HG02970 (cell line): ENCODE data around the gene ADAM11.

ENCODE experiments used
- ATAC-seq: cut with Tn5 transposase; IDR thresholded peaks from one replicate; pipeline ENCODE4 v1.9.1; 2021; ENCODE audit warnings: mild to moderate bottlenecking, moderate library complexity, moderate number of reproducible peaks; ENCODE audit not compliant: unreplicated experiment, low FRiP score

ADAM11 gene

GRCh38 chr17:44757045-44757917, 1.5 kb upstream of the ADAM11 start:
- ATAC-seq = no peak

DNA sequence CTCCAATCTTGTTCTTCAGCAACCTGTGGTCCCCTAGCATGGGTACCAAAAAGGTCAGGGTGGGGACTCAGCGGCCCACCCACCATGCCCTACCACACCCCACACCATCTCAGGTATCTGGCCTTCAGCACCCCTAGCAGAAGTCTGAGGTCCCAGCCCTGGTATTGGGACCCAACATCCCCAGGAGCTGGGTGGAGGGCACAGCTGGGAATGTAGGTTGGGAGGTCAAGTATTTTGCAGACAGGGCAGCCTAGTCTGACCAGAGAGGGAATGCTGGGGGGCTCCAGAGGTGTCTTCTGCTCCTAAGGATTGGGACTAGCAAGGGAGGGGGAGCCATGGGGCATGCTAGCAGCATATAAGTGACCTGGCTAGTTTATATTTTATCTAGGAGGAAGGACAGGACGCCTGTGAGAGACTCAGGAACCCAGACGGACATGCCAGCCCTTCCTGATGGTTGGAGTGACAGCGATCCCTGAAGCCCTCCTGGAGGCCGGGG, 822 bp upstream of the ADAM11 start:
- no peak for ATAC-seq

DNA sequence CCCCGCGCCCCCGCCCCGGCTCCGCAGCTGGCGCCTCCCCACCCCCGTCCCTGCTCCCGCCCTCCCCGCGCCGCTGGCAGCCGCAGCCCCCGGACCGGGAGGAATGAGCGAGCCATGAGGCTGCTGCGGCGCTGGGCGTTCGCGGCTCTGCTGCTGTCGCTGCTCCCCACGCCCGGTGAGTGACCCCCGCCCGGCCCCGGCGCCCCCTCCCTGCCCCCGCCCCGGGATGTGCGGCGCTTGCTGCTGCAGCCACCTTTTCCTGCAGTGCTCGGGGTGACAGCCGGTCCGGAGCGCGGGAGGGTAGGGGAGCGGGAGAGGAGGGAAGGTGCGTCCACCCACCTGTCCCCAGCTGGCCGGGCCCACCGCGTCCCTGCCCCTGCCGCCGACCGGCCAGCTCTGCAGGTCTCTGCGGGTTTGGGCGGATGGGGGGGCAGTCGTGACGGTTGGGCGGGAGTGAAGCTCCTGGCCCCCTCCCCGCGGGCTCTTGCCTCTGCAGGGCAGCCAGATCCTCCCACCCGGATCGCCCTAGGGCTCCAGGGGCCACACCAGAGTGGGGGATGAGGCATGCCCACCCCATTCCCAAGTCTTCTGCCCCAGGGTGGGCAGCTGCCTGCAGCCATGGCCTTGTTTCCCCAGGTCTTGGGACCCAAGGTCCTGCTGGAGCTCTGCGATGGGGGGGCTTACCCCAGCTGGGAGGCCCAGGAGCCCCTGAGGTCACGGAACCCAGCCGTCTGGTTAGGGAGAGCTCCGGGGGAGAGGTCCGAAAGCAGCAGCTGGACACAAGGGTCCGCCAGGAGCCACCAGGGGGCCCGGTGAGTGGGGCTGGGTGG, 513 bp downstream of the ADAM11 start:
- ATAC-seq = no peak

DNA sequence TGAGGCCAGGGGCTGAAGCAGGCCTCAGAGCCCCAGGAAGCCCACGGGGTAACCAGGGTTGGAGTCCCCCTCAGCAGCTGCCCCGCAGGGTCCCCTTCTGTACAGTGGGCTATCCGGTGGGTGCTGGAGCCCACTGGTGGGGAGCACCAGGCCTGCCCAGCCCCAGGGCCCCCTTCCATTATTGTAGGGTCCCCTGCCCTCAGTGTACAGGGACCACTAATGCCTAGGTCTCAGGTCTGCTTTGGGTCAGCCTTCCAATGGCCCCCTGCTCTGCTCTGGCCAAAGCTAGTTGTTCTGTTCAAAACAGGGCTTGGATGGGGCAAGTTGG, 1.1 kb downstream of the ADAM11 start:
- ATAC-seq = no peak

- no peak for ATAC-seq
These were observed 1.9 kb downstream of the ADAM11 start for GRCh38 chr17:44760474-44761308.

DNA sequence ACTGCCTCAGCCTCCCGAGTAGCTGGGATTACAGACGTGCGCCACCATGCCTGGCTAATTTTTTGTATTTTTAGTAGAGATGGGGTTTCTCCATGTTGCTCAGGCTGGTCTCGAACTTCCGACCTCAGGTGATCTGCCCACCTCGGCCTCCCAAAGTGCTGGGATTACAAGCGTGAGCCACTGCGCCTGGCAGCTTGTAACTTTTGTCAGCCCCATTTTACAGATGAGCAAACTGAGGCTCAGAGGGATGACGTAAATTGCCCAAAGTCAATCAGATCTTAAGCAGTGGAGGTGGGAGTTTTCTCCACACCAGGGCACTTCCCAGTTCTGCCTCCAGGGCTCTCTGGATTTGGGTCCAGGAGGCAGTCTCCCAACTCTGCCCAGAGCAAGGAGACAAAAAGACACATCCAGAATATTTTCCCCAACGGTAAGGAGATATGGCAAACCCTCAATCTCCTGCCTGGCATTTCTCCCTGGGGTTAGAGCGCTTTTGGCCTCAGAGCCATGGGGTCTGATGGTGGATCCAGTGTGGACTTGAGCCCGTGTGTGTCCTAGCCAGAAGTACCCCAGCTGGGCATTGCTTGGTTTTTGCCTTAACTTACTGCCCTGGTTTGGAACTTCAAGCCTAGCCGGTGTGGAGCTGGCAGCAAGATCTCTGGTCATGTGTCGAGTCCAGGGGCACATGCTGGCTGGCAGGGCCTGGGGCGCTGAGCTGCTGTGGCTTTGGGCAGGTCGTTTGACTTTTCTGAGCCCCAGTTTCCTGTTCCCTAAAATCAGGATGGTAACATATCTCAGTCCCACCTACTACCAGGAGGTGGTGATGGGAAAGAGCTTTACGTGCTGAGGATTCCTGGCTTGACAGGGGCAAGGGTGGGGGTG, 3.4 kb downstream of the ADAM11 start:
- no peak for ATAC-seq

DNA sequence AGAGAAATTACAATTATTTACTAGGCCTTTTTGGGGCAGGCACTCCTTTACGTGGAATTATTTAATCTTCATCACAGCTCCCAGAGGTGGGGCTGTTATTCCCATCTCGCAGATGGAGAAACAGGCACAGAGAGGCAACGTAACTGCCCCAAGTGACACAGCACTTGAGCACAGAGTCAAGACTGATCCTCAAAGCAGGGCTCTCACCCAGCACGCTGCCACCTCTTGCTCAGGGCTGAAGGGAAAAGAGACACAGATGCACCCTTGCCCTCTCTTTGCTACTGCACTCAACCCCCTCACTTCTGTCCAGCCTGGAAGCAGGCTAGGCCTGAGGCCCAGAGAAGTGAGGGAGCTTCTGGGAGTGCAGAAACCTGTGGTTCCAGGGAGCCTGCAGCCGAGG, 4.4 kb downstream of the ADAM11 start:
- no peak for ATAC-seq

- ATAC-seq = no peak
These were observed 7.2 kb downstream of the ADAM11 start for GRCh38 chr17:44765965-44766364.

DNA sequence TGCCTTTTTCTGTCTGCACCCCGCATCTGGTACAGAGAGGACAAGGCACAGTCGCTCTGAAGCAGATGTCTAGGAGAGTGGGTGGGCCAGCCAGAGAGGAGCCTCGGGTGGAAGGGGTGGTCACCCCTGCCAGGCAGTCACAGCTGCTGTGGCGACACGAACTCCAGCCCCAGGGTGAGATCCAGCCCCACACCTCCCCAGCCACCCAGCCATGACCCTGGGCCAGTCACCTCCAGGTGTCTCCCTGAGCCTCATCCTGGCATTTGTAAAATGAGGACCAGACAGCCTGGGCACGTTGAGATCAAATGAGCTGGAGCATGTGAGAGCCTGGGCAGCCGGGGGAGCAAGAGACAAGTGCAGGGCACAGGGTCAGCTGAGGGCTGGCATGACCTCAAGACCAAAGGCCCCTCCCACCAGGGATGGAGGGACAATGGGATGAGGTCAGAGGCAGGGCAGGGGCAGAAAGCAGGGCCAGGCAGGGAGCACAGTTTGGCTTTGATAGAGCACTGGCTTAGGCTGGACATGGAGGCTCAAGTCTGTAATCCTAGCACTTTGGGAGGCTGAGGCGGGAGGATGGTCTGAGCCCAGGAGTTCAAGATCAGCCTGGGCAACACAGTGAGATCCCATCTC, 7.7 kb downstream of the ADAM11 start:
- no peak for ATAC-seq

DNA sequence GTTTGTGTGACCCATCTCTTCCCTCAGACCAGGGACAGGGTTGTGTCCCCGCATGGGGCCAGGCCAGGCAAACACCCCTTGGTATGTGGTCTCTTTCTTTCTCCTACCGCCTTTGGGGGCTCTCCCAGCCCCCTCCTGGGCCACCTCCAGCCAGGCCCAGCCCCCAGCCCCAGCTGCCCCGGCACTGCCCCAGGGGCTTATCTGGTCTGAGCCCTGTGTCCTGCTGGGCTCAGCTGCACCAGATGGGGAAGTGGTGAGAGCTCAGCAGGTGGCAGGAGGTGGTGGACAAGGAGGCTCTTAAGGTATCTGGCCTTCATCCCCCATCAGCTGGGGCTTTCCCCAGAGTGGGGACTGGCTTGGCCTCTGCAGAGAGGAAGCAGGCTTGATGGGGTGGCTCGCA, 8.7 kb downstream of the ADAM11 start:
- ATAC-seq = no peak

DNA sequence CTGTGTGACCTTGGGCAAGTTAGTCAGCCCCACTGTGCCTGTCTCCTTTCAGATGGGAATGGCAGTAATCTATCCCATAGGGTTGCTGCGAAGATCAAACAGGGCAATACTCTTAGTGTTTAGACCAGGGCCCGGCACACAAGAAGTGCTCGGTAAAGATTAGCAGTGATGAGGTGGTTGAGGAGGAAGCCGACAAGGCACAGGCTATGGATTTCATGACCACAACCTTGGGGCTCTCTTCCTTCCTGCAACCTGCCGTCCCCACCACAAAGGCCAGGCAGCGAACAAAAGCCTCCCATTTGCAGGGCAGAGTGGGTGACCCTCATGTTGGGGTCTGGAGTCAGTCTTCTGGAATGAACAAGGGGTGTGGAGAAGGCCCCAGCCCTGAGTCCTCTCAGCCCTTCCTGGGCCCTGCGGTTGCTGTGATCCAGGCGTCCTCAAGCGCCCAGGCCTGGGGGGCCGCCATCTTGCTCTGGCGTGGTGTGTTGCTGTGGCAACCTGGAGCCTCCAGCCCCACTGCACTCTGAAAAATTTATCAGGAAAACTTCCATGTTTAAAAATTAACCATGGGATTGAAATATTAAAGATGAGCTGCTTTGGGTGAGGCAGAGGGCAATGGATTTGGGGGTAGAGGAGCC, 9.8 kb downstream of the ADAM11 start:
- ATAC-seq = no peak

GRCh38 chr17:44769230-44769629, 10.4 kb downstream of the ADAM11 start:
- ATAC-seq = no peak

DNA sequence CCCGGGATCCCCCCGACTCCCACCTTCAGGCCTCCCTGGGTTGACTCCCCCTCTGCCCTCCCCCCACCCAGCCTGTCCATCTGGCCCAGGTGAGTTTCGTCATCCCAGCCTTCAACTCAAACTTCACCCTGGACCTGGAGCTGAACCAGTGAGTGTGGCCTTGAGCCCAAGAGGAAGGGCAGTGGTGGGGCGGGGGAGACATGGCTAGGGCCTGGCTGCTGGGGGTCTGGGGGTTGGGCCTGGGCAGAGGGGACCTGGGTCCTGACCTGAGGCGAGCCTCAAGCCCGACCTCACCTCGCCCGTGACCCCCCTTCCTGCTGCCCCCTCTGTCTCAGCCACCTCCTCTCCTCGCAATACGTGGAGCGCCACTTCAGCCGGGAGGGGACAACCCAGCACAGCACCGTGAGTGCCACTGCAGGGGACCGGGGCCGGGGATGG, 10.9 kb downstream of the ADAM11 start:
- ATAC-seq = no peak

DNA sequence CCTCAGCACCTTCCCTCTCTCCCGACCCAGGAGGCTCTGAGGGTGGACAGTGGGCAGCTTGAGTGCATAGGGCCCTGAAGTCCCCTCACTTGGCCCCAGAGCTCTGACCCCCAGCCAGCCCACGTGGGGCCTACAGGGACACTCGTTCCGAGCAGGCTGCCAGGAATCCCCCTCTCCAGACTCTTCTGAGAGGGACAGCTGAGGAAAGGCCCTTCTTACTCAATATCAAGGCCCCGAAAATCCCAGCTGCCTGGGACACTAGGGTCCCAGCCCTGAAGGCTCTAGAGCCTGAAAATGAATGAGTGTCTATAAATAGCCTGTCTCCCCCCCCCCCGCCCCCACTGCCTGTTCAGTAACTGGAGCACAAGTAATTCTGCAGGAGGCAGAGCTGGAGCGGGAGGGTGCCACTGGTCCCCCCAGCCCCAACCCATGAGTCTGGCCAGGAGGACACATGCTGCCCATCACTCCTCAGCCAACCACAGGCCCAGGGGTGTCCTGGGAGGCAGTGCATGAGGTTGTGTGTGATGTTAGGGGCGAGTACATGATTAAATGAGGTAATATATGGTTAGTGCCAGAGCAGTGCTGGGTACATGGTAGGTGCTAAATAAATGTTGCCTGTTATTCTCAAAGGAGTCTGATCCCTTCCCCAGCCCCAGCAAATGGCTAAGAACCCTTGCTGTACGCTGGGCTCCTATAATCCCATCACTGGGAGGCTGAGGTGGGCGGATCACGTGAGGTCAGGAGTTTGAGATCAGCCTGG, 11.6 kb downstream of the ADAM11 start:
- ATAC-seq = no peak

GRCh38 chr17:44772308-44773045, 13.7 kb downstream of the ADAM11 start:
- no peak for ATAC-seq

- no peak for ATAC-seq
These were observed 14.4 kb downstream of the ADAM11 start for GRCh38 chr17:44773140-44773539.
